ENCODE data around the gene IMPG1.

Gene IMPG1

GRCh38 chr6:75893058-75893775 lies 179.2 kb downstream of the IMPG1 start:
- peak; percentile 74 for DNase-seq (ENCODE audit: low read depth)

GRCh38 chr6:75892384-75892783 lies 180.1 kb downstream of the IMPG1 start:
- no peak for DNase-seq (ENCODE audit: low read depth)

DNA sequence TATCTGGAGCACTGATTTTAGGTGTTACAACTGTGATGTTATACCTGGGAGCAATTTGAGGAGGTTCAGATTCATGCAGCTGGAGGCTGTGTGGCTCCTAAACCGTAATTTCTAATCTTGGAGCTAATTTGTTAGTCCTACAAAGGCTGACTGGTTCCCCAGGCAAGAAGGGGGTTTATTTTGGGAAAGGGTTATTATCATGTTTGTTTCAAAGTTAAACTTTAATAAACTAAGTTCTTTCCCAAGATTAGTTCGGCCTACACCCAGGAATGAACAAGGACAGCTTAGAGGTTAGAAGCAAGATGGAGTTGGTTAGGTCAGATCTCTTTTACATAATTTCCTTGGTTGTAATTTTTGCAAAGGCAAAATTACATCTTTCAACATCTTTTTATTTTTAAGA lies 187.6 kb downstream of the IMPG1 start:
- no peak for DNase-seq (ENCODE audit: low read depth)

DNA sequence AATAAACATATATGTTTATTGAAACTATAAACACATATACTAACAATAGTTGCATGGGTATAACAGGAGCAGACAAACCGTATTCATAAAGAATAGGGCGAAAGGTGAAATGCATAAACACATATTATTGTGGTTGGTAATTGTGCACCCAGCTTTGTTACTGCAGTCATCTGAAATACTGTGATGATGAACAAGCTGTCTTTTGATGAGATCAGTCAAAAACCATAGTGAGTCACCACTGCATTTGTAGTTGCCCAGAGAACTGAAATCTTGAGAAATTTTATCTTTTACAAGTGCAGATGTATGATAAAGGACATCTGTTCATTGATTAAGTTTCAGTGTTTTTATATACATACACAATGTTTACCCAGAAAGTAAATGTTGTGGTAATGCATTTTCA lies 189.7 kb downstream of the IMPG1 start:
- peak; percentile 68 for DNase-seq (ENCODE audit: low read depth)

DNA sequence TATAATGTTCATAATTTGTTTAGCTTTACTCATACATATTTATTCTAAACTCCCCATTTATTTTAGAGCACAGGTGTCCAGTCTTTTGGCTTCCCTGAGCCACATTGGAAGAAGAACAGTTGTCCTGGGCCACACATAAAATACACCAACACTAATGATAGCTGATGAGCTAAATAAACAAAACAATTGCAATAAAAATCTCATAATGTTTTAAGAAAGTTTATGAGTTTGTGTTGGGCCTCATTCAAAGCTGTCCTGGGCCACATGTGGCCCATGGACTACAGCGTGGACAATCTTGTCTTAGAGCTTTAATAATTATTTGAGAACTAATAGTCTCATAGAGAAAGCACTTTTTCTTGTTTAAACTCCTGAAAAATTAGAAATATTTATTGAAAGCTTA lies 192.2 kb downstream of the IMPG1 start:
- DNase-seq (ENCODE audit: low read depth) = no peak

DNA sequence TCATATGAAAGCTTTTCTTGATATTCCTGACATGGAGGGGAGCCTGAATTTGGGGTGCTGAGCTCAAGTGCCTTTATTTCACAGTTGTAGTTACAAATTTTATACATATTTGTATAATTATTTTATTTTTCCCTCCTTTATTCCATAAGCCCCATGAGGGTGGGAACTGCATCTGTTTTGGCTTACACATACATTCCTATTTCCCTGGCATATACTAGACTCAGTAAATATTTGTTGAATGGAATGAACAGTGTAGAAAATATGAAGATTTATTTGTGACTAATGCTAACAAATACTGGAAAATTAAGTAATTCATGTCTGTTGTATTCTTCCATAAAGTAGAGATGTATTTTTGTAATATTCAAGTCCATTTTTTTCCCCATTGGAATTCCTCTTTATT lies 196.3 kb downstream of the IMPG1 start:
- DNase-seq (ENCODE audit: low read depth) = no peak

- no peak for DNase-seq (ENCODE audit: low read depth)
Measured at GRCh38 chr6:75874224-75874623, 198.2 kb downstream of the IMPG1 start.
